ENCODE results near the gene BOLA2B. TPM values are rescaled to one million over a fixed set of nuclear protein-coding genes. Genes with fewer than 3 reads are reported as not detected.
"Not testable (repeated sequence)": the region's sequence is repeated elsewhere in the genome, so short reads cannot be mapped to it uniquely, and the experiment has no call there.

The BOLA2B gene
- total RNA-seq, 2 donors from 2014 or later: 125 to 134 TPM

DNA sequence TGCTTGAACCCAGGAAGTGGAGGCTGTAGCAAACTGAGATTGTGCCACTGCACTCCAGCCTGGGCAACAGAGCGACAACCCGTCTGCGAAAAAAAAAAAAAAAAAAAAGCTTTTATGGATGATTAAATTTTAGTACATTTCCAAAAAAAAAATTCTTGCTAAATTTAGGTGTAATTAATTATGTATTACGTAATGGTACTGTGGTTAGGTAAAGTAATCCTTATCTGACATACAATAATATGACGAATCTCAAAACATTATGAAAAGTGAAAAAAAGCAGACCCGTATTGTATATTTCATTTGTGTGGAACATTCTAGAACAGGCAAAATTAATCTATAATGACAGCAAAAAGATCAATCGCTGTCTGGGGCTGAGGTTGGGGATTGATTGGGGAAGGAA lies 20.4 kb downstream of the BOLA2B start:
- Histone ChIP-seq H3K36me3 (ENCODE audit: control insufficient read depth, insufficient read depth, low read length) (no peaks in the 10 kb centered on the region), H3K27me3 (ENCODE audit: control insufficient read depth, insufficient read depth, low read length, poor library complexity, severe bottlenecking) (no peaks in the 10 kb centered on the region), H3K9me3 (ENCODE audit: control insufficient read depth, low read length) (no peaks in the 10 kb centered on the region), H3K4me1 (ENCODE audit: control insufficient read depth, insufficient read depth, low read length) (no peaks in the 10 kb centered on the region), H3K9ac (ENCODE audit: extremely low read depth, low read length, poor library complexity, severe bottlenecking) (no peak overlapping the region), H3K4me3 (ENCODE audit: low read length) (no peak overlapping the region), H3K27ac (ENCODE audit: low read depth, low read length) (no peak overlapping the region)
- TF ChIP-seq, protein P1, sequence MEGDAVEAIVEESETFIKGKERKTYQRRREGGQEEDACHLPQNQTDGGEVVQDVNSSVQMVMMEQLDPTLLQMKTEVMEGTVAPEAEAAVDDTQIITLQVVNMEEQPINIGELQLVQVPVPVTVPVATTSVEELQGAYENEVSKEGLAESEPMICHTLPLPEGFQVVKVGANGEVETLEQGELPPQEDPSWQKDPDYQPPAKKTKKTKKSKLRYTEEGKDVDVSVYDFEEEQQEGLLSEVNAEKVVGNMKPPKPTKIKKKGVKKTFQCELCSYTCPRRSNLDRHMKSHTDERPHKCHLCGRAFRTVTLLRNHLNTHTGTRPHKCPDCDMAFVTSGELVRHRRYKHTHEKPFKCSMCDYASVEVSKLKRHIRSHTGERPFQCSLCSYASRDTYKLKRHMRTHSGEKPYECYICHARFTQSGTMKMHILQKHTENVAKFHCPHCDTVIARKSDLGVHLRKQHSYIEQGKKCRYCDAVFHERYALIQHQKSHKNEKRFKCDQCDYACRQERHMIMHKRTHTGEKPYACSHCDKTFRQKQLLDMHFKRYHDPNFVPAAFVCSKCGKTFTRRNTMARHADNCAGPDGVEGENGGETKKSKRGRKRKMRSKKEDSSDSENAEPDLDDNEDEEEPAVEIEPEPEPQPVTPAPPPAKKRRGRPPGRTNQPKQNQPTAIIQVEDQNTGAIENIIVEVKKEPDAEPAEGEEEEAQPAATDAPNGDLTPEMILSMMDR (conservative IDR thresholded peaks at IDR 0.05): no peak
- peaks cover 3% of the 10 kb centered on the region for H3K36me3 Mint-ChIP-seq (ENCODE audit: low read depth)
- peaks cover 7% of the 10 kb centered on the region for H3K9me3 Mint-ChIP-seq
- no peaks in the 10 kb centered on the region for H3K4me1 Mint-ChIP-seq
- WGBS, 2 experiments (ENCODE audit: insufficient coverage in 1 of 2, insufficient read length in 1 of 2): 100% methylated on average over 2 to 3 of the region's 7 CpGs
- peaks cover 2% of the 10 kb centered on the region for H3K27me3 Mint-ChIP-seq (ENCODE audit: insufficient read depth)
- no peak for DNase-seq
- H3K27ac Mint-ChIP-seq: no peak overlapping the region
- H3K4me3 Mint-ChIP-seq: no peak overlapping the region

DNA sequence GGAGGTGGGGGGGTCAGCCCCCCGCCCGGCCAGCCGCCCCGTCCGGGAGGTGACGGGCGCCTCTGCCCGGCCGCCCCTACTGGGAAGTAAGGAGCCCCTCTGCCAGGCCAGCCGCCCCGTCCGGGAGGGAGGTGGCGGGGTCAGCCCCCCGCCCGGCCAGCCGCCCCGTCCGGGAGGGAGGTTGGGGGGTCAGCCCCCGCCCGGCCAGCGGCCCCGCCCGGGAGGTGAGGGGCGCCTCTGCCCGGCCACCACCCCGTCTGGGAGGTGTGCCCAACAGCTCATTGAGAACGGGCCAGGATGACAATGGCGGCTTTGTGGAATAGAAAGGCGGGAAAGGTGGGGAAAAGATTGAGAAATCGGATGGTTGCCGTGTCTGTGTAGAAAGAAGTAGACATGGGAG lies 23.3 kb downstream of the BOLA2B start:
- H3K36me3 Mint-ChIP-seq (ENCODE audit: low read depth); H3K4me1 ChIP-seq (ENCODE audit: control insufficient read depth, insufficient read depth, low read length); H3K27ac Mint-ChIP-seq; H3K4me1 Mint-ChIP-seq; H3K9ac ChIP-seq (ENCODE audit: extremely low read depth, low read length, poor library complexity, severe bottlenecking); H3K4me3 Mint-ChIP-seq; H3K36me3 ChIP-seq (ENCODE audit: control insufficient read depth, insufficient read depth, low read length); H3K27me3 ChIP-seq (ENCODE audit: control insufficient read depth, insufficient read depth, low read length, poor library complexity, severe bottlenecking); H3K27ac ChIP-seq (ENCODE audit: low read depth, low read length); DNase-seq; H3K9me3 ChIP-seq (ENCODE audit: control insufficient read depth, low read length); H3K4me3 ChIP-seq (ENCODE audit: low read length): not testable (repeated sequence)
- Mint-ChIP-seq H3K27me3 (ENCODE audit: insufficient read depth) (peaks cover 12% of the 10 kb centered on the region), H3K9me3 (peaks cover 14% of the 10 kb centered on the region)
- WGBS, 2 experiments (ENCODE audit: insufficient coverage in 1 of 2, insufficient read length in 1 of 2): 92% methylated on average over 5 of the region's 31 CpGs; no CpG with 5 or more reads in 1 of the 2 experiments

DNA sequence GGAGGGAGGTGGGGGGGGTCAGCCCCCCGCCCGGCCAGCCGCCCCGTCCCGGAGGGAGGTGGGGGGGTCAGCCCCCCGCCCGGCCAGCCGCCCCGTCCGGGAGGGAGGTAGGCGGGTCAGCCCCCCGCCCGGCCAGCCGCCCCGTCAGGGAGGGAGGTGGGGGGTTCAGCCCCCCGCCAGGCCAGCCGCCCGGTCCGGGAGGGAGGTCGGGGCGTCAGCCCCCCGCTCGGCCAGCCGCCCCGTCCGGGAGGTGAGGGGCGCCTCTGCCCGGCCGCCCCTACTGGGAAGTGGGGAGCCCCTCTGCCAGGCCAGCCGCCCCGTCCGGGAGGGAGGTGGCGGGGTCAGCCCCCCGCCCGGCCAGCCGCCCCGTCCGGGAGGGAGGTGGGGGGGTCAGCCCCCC lies 24.1 kb downstream of the BOLA2B start:
- H3K9me3 Mint-ChIP-seq: peaks cover 14% of the 10 kb centered on the region
- WGBS, 2 experiments (ENCODE audit: insufficient coverage in 1 of 2, insufficient read length in 1 of 2): 90% methylated on average over 2 of the region's 38 CpGs; no CpG with 5 or more reads in 1 of the 2 experiments
- not testable (repeated sequence) for DNase-seq; H3K9me3 ChIP-seq (ENCODE audit: control insufficient read depth, low read length); H3K4me1 ChIP-seq (ENCODE audit: control insufficient read depth, insufficient read depth, low read length); H3K36me3 Mint-ChIP-seq (ENCODE audit: low read depth); H3K4me3 Mint-ChIP-seq; H3K27ac ChIP-seq (ENCODE audit: low read depth, low read length); H3K4me1 Mint-ChIP-seq; H3K4me3 ChIP-seq (ENCODE audit: low read length); H3K9ac ChIP-seq (ENCODE audit: extremely low read depth, low read length, poor library complexity, severe bottlenecking); H3K27ac Mint-ChIP-seq; H3K36me3 ChIP-seq (ENCODE audit: control insufficient read depth, insufficient read depth, low read length); H3K27me3 ChIP-seq (ENCODE audit: control insufficient read depth, insufficient read depth, low read length, poor library complexity, severe bottlenecking)
- H3K27me3 Mint-ChIP-seq (ENCODE audit: insufficient read depth): peaks cover 14% of the 10 kb centered on the region

DNA sequence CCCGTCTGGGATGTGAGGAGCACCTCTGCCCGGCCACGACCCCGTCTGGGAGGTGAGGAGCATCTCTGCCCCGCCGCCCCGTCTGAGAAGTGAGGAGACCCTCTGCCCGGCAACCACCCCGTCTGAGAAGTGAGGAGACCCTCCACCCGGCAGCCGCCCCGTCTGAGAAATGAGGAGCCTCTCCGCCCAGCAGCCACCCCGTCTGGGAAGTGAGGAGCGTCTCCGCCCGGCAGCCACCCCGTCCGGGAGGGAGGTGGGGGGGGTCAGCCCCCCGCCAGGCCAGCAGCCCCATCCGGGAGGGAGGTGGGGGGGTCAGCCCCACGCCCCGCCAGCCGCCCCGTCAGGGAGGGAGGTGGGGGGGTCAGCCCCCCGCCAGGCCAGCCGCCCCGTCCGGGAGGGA lies 24.7 kb downstream of the BOLA2B start:
- not testable (repeated sequence) for DNase-seq; H3K4me3 Mint-ChIP-seq; H3K9me3 ChIP-seq (ENCODE audit: control insufficient read depth, low read length); H3K27me3 ChIP-seq (ENCODE audit: control insufficient read depth, insufficient read depth, low read length, poor library complexity, severe bottlenecking); H3K9ac ChIP-seq (ENCODE audit: extremely low read depth, low read length, poor library complexity, severe bottlenecking); H3K27ac Mint-ChIP-seq; H3K4me1 ChIP-seq (ENCODE audit: control insufficient read depth, insufficient read depth, low read length); H3K36me3 Mint-ChIP-seq (ENCODE audit: low read depth); H3K36me3 ChIP-seq (ENCODE audit: control insufficient read depth, insufficient read depth, low read length); H3K4me3 ChIP-seq (ENCODE audit: low read length); H3K27ac ChIP-seq (ENCODE audit: low read depth, low read length); H3K4me1 Mint-ChIP-seq
- Mint-ChIP-seq H3K27me3 (ENCODE audit: insufficient read depth) (peaks cover 14% of the 10 kb centered on the region), H3K9me3 (peaks cover 14% of the 10 kb centered on the region)
- WGBS, 2 experiments (ENCODE audit: insufficient coverage in 1 of 2, insufficient read length in 1 of 2): 86% methylated on average over 9 of the region's 29 CpGs; no CpG with 5 or more reads in 1 of the 2 experiments
